HEK293 (cell line): ENCODE results near the gene DGUOK.

Source experiments
- CTCF ChIA-PET: fragments of 350-600 bp; formaldehyde crosslinking; extraction: SDS; loops from one replicate; lab custom pipeline; 2021; ENCODE audit warnings: antibody characterized with exemption; lab: Yijun Ruan, JAX
- POLR2A ChIA-PET: fragments of 300-600 bp; formaldehyde crosslinking; extraction: SDS; loops from one replicate; lab custom pipeline; 2020; ENCODE audit warnings: antibody characterized with exemption, inconsistent platforms; lab: Yijun Ruan, JAX
- H3K27ac ChIP-seq: fragments of 200-500 bp; sonication (Bioruptor generic); 2 replicates; pipeline ENCODE4 v1.5.1; 2014; ENCODE audit warnings: low read depth, low read length, control low read depth, inconsistent platforms; ENCODE audit errors: extremely low read depth
- H3K36me3 ChIP-seq, 2 experiments: fragments of 200-500 bp in 1 of 2; sonication (Bioruptor generic) in 1 of 2; 1 replicate in 1 of 2; 2 replicates in 1 of 2; pipeline ENCODE4 v1.5.1; 2014 to 2017; ENCODE audit warnings: inconsistent platforms in 2 of 2, low read length in 2 of 2; ENCODE audit not compliant: control insufficient read depth in 2 of 2, insufficient read depth in 1 of 2
- H3K4me1 ChIP-seq: fragments of 200-500 bp; sonication (Bioruptor generic); 2 replicates; pipeline ENCODE4 v1.5.1; 2014; ENCODE audit warnings: mild to moderate bottlenecking, low read length, inconsistent platforms; ENCODE audit not compliant: control insufficient read depth, insufficient read depth
- H3K4me3 ChIP-seq: 2 replicates; pipeline ENCODE4 v1.5.1; 2011; ENCODE audit warnings: low read depth, mild to moderate bottlenecking, control low read depth, low read length, moderate library complexity
- H3K9me3 ChIP-seq: fragments of 200-500 bp; sonication (Bioruptor generic); 2 replicates; pipeline ENCODE4 v1.5.1; 2014; ENCODE audit warnings: low read depth, low read length, inconsistent platforms; ENCODE audit not compliant: control insufficient read depth, insufficient read depth
- GLIS1 ChIP-seq: fragments of 450-650 bp; formaldehyde crosslinking; IDR thresholded peaks from 2 replicates; pipeline ENCODE4 v1.5.1; 2016; ENCODE audit warnings: missing biosample characterization, missing genetic modification characterization
- IKZF3 ChIP-seq: fragments of 450-650 bp; IDR thresholded peaks from 2 replicates; pipeline ENCODE4 v1.5.0; 2018; ENCODE audit warnings: missing biosample characterization, mild to moderate bottlenecking, missing genetic modification characterization, moderate library complexity
- KLF1 ChIP-seq: fragments of 450-650 bp; formaldehyde crosslinking; IDR thresholded peaks from 2 replicates; pipeline ENCODE4 v1.5.1; 2016; ENCODE audit warnings: missing biosample characterization, missing genetic modification characterization
- KLF16 ChIP-seq: fragments of 450-650 bp; formaldehyde crosslinking; IDR thresholded peaks from 2 replicates; pipeline ENCODE4 v1.5.1; 2017; ENCODE audit warnings: missing biosample characterization, missing genetic modification characterization
- KLF9 ChIP-seq: fragments of 450-650 bp; formaldehyde crosslinking; IDR thresholded peaks from 2 replicates; pipeline ENCODE4 v1.5.1; 2016; ENCODE audit warnings: missing biosample characterization, missing genetic modification characterization, low read depth
- PATZ1 ChIP-seq: fragments of 450-650 bp; formaldehyde crosslinking; IDR thresholded peaks from 2 replicates; pipeline ENCODE4 v1.5.1; 2016; ENCODE audit warnings: missing biosample characterization, missing genetic modification characterization
- PRDM1 ChIP-seq: fragments of 450-650 bp; formaldehyde crosslinking; IDR thresholded peaks from 2 replicates; pipeline ENCODE4; 2016; ENCODE audit warnings: missing biosample characterization, missing genetic modification characterization
- PRDM10 ChIP-seq: fragments of 450-650 bp; formaldehyde crosslinking; IDR thresholded peaks from 2 replicates; pipeline ENCODE4 v1.5.1; 2016; ENCODE audit warnings: missing biosample characterization, missing genetic modification characterization
- PRDM4 ChIP-seq: fragments of 450-650 bp; formaldehyde crosslinking; IDR thresholded peaks from 2 replicates; pipeline ENCODE4 v1.5.1; 2017; ENCODE audit warnings: missing biosample characterization, missing genetic modification characterization
- SP3 ChIP-seq: fragments of 450-650 bp; formaldehyde crosslinking; IDR thresholded peaks from 2 replicates; pipeline ENCODE4 v1.5.1; 2016; ENCODE audit warnings: missing biosample characterization, missing genetic modification characterization
- ZBTB17 ChIP-seq: fragments of 450-650 bp; formaldehyde crosslinking; IDR thresholded peaks from 2 replicates; pipeline ENCODE4 v1.5.1; 2016; ENCODE audit warnings: missing biosample characterization, missing genetic modification characterization
- ZBTB7A ChIP-seq: fragments of 450-650 bp; formaldehyde crosslinking; IDR thresholded peaks from 2 replicates; pipeline ENCODE4 v1.5.1; 2016; ENCODE audit warnings: low read depth, missing biosample characterization, missing genetic modification characterization
- ZFHX2 ChIP-seq: fragments of 450-650 bp; formaldehyde crosslinking; conservative IDR thresholded peaks from 2 replicates; pipeline ENCODE4 v1.5.1; 2016; ENCODE audit warnings: missing biosample characterization, missing genetic modification characterization
- ZNF335 ChIP-seq: fragments of 450-650 bp; formaldehyde crosslinking; conservative IDR thresholded peaks from 2 replicates; pipeline ENCODE4 v1.5.1; 2016; ENCODE audit warnings: missing biosample characterization, missing genetic modification characterization
- ZNF394 ChIP-seq: fragments of 450-650 bp; formaldehyde crosslinking; IDR thresholded peaks from 2 replicates; pipeline ENCODE4 v1.5.1; 2016; ENCODE audit warnings: missing biosample characterization, missing genetic modification characterization, mild to moderate bottlenecking, moderate library complexity, borderline replicate concordance
- ZNF398 ChIP-seq: fragments of 450-650 bp; formaldehyde crosslinking; IDR thresholded peaks from 2 replicates; pipeline ENCODE4 v1.5.1; 2017; ENCODE audit warnings: missing biosample characterization, missing genetic modification characterization
- ZNF426 ChIP-seq: fragments of 450-650 bp; formaldehyde crosslinking; IDR thresholded peaks from 2 replicates; pipeline ENCODE4 v1.5.1; 2017; ENCODE audit warnings: missing biosample characterization, missing genetic modification characterization, mild to moderate bottlenecking, inconsistent platforms, moderate library complexity
- ZNF580 ChIP-seq: fragments of 450-650 bp; formaldehyde crosslinking; IDR thresholded peaks from 2 replicates; pipeline ENCODE4 v1.5.1; 2016; ENCODE audit warnings: missing biosample characterization, missing genetic modification characterization
- ZNF600 ChIP-seq: fragments of 450-650 bp; formaldehyde crosslinking; IDR thresholded peaks from 2 replicates; pipeline ENCODE4 v1.5.1; 2016; ENCODE audit warnings: missing biosample characterization, missing genetic modification characterization
- ZNF692 ChIP-seq: fragments of 450-650 bp; formaldehyde crosslinking; IDR thresholded peaks from 2 replicates; pipeline ENCODE4 v1.5.1; 2016; ENCODE audit warnings: missing biosample characterization, missing genetic modification characterization

The DGUOK gene

GRCh38 chr2:73982140-73982617 lies 55.5 kb downstream of the DGUOK start:
- Histone ChIP-seq H3K9me3 (no peaks in the 10 kb centered on the region), H3K27ac (no peak overlapping the region), H3K4me1 (peaks cover 18% of the 10 kb centered on the region), H3K36me3 (peaks cover 0 to 12% of the 10 kb centered on the region in 2 experiments; a peak in 1 of 3 replicates), H3K4me3 (no peak overlapping the region)
- ChIA-PET CTCF (interaction anchor here (0.6 to 0.8 kb wide), 3 partner anchors 19 to 474 kb away, joined by 3 read pairs; no protein-coding TSS in a partner anchor), POLR2A (interaction anchor here (0.5 to 2.2 kb wide), 5 partner anchors 11 to 218 kb away, joined by 3 to 8 read pairs (median 5); partner anchors contain the start of gene STAMBP)
- TF ChIP-seq ZNF426 (tag by site-specific recombination) = no peak
- no peak for TF ChIP-seq ZBTB7A (tag by site-specific recombination)
- TF ChIP-seq ZNF600 = peak; percentile 92
- TF ChIP-seq IKZF3 = peak; percentile 25; the same call in 1 of the 2 replicates
- peak; percentile 22; the same call in 1 of the 2 replicates for TF ChIP-seq GLIS1 (tag by site-specific recombination)
- TF ChIP-seq PRDM10 (tag by site-specific recombination) = peak; percentile 91
- peak; percentile 37; the same call in 1 of the 2 replicates for TF ChIP-seq ZFHX2 (tag by site-specific recombination)
- 0 out of 2 replicates have a peak, but pooled peaks have one; percentile 6 for TF ChIP-seq ZNF692 (tag by site-specific recombination)
- 0 out of 2 replicates have a peak, but pooled peaks have one; percentile 14 for TF ChIP-seq PRDM1 (tag by site-specific recombination)
- peak; percentile 54 for TF ChIP-seq PATZ1 (tag by site-specific recombination)
- peak; percentile 76 for TF ChIP-seq ZBTB17
- TF ChIP-seq KLF1 (tag by site-specific recombination) = peak; percentile 33; the same call in 1 of the 2 replicates
- peak; percentile 53; the same call in 1 of the 2 replicates for TF ChIP-seq ZNF398 (tag by site-specific recombination)
- TF ChIP-seq ZNF394 (tag by site-specific recombination) = peak; percentile 27; the same call in 1 of the 2 replicates
- peak; percentile 40 for TF ChIP-seq ZNF335 (tag by site-specific recombination)
- TF ChIP-seq ZNF580 = 0 out of 2 replicates have a peak, but pooled peaks have one; percentile 9
- peak; percentile 30 for TF ChIP-seq PRDM4 (tag by site-specific recombination)
- no peak for TF ChIP-seq KLF16 (tag by site-specific recombination)
- peak; percentile 53; the same call in 1 of the 2 replicates for TF ChIP-seq KLF9 (tag by site-specific recombination)
- TF ChIP-seq SP3 (tag by site-specific recombination) = no peak
